HG03442 (cell line): ENCODE data around the gene MARK4.

Source experiments
- ATAC-seq: cut with Tn5 transposase; IDR thresholded peaks from one replicate; pipeline ENCODE4 v1.9.1; 2021; ENCODE audit warnings: mild to moderate bottlenecking, moderate library complexity; ENCODE audit not compliant: unreplicated experiment

Gene MARK4

DNA sequence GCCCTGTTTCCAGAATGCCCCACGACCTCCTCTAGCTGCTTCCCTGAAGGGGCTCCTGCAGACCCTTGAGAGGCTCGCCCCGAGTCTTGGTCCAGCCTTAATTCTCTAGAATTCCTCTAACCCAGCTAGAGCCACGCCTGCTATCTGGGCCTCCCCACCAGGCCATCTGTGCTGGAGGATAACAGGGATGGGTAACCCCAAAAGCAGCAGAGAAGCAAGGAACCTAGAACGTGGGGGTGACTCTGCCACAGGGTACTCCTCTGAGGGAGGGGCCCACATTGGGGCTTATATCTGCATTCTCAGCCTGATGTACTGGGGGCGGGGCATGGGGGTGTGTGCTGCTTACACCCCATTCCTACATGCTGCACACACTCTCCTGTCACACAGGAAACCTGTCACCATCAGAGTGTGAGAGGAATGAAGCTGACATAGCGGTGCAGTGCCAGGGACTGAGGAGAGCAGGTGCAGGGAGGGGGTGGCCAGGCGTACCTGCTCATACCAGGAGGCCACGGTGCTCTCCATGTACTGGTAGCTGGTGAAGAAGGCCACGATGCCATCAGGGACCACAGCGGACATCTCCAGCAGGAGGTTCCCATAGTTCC is 103.3 kb downstream of the MARK4 start:
- ATAC-seq: no peak
